Activated T-cell treated with anti-CD3 and anti-CD28 coated beads, Interleukin-2, amount 50 U/mL, for 1 hour (primary cell): ENCODE data around the gene SPRN.
"Not testable (repeated sequence)": the region's sequence is repeated elsewhere in the genome, so short reads cannot be mapped to it uniquely, and the experiment has no call there.

Experiments
- DNase-seq: peaks from one replicate; pipeline ENCODE4 v3.0.0-alpha.2; 2020

The SPRN gene

DNA sequence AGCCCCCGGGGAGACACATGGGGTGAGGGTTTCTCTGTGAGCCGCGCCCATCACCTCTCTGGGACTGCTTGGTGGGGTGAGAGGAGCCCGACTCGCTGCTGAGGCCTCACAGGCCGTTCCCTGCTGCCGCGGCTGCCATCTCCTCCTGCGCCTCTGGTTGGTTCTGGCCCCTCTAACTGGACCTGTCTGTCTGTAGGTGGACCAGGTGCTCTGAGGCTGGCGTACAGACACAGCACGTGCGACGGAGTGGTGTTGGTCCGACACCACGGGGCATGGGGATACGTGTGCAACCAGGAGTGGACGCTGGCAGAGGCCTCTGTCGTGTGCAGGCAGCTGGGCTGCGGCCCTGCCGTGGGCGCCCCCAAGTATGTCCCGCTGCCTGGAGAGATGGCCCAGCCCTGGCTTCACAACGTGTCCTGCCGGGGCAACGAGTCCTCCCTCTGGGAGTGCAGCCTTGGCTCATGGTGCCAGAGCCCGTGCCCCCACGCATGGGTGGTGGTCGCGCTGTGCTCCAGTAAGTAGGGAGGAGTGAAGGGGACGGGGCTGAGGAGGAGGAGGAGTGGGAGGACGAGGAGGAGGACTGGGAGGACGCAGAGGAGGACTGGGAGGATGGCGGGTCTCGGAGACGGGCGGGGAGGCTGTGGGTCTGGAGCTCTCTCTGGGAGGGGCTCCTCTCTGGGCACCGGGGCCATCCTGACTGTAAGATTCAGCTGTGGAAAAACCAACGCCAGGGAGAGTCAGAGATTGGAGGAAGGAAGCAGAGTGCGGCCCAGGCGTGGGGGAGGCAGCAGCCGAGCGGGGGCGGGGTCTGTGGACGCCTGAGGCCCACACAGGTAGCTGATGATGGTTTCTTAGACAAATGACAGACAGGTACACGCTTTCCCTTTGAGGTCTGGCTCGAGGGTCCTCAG, 31.9 kb upstream of the SPRN start:
- no peak for DNase-seq

DNA sequence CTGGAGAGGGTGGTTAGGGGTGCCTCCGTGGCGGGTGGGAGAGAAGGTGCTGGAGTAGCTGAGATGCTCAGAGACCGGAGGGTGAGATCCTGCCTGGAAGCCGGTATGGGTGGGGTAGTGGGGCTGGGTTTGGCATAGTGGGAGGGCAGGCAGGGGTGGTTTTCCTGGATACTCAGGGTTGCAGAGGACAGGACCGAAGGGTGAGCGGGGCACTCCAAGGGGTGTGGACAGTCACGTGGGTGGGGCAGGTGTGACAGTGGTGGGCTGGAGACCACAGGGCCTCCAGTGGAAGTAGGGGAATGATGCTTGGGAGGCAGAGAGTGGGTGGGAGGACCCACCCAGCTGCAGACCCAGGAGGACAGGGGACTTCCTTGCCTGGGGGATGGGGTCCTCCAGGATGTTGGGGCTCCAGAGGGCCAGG, 31.2 kb upstream of the SPRN start:
- no peak for DNase-seq

DNA sequence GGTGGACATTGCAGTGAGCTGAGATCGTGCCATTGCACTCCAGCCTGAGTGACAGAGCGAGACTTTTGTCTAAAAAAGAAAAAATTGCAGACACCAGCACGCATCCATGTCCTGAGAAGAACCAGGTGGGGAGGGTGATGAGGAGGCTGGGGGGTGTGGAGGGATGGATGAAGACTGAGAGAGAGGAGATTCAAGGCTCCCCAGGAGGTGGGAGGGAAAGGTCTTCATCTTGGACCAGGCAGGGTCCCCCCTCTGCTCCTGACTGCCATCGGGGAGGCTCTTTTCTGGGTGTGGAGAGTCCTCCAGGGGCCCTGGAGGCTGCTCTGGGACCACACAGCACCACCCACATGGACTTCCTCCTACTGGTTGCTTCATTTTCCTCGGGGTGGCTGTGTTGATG, 30.8 kb upstream of the SPRN start:
- no peak for DNase-seq

DNA sequence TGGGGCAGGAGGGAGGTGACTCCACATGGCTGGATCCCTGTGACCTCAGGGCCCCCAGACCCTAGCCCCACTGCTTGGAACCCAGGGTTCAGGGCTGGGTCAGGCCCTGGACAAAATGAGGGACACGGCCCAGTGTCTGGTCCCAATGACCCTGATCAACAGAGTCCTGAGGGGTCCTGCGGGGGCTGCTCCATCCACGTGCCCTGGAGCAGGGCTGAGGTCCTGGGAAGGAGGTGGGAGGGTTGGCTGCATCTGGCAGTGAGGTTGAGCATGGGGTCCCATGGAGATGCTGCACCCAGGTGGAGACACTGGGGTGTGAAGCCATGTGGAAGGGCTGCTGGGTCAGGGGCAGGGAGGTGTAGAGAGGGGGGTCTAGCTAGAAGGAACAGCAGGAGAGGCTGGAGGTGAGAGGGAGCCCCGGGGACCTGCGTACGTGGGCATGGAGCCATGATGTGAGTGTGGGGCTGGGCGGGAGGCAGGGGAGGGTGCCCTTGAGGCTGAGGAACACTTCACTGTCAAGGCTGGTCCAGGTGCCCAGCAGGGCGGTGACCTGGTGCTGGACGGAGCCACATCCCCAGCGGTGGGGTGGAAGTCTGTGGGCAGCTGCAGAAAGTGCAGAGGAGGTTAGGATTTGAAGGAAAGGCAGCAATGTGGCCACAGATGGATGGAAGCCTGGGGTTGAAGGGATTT, 29.9 kb upstream of the SPRN start:
- DNase-seq = no peak

DNA sequence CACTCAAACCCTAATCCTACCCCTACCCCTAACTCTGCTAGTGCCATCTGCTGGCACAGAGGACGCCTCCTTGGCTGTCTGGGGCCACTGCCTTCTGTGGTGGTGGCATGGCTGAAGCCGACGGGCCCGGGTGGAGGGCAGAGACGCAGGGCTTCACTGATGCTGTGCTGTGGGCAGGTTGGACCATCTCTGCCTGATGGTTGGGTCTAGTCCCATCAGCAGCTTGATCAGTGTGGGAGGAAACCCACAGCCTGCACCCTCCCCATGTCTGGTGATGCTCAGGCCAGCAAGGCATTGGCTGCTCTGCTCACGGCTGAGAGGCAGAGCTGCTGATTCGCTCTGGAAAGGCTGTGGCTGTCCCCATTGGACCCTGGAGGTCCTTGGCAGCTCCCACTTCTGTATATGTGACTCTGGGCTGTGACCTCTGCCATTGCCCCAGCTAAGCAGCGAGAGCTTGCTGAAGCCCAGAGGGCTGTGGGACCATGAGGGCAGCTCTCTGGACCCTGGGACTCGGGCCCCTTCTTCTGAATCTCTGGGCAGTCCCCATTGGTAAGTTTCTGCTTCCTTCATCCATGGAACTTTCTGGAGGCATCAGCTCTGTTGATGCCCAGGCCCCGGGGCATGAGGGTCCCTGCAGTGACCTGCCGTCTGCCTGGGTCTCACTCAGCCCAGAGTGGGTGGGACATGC, 29.2 kb upstream of the SPRN start, which contains the start of gene SCART1:
Gene SCART1, plus strand, starts transcription at position 430 of the 688 bp plus-strand sequence. Its CDS starts 53 bp downstream, at position 483.
- no peak for DNase-seq

DNA sequence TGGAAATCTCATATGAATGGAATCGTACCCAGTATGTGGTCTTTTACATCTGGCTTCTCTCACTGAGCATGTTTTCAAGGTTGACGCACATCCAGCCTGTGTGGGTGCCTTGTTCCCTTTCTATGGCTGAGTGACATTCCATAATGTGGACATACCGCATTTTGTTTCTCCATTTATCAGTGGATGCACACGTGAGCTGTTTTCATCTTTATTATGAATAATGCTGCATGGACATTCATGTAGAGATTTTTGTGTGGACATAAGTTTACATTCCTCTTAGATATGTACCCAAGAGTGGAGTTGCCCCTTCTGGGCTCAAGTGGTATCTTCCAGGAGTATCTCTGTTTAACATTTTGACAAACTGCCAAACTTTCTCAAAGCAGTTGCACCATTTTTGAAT, 28.0 kb upstream of the SPRN start:
- no peak for DNase-seq

DNA sequence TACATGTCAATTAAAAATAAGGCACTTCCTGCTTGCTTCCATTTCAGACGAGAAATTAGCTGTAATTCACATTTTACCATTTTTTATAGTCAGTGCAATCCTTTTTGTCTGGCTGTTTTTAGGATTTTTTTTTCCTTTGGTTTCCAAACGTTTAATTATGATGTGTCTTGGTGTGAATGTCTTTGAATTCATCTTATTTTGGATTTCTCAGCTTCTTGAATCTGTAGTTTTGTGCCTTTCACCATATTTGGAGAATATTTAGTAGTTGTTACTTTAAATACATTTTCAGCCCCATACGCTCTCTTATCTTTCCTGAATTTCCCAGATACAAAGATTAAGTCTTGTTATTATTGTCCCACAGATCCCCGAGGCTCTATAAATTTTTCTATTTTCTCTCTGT, 26.9 kb upstream of the SPRN start:
- no peak for DNase-seq

DNA sequence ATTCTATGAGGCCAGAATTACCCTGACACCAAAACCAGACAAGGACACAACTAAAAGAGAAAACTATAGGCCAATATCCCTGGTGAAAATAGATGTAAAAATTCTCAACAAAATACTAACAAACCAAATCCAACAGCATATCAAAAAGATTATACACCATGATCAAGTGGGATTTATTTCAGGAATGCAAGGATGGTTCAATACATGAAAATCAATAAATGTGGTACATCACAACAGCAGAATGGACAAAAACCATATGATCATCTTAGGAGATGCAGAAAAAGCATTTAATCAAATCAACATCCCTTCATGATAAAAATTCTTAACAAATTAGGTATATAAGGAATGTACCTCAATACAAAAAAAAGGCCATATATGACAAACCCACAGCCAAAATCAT, 23.7 kb upstream of the SPRN start:
- no peak for DNase-seq

DNA sequence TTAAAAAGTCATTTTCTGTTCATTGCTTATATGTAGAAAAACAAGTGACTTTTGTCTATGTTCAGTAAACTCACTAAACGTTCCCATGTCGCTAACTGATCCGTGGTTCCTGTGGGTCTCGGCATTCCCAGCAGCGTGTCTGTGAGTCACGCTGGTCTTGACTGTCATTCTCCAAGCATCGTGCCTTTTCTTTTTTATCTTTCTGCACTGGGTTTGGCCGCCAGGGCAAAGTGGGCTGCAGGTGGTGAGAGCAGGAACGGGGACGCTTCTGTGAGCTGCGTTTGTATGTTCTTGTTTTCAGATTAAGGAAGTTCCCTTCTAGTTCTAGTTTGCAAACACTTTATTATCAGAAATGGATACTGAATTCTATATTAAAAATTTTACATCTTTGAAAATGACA, 22.6 kb upstream of the SPRN start:
- DNase-seq = no peak

DNA sequence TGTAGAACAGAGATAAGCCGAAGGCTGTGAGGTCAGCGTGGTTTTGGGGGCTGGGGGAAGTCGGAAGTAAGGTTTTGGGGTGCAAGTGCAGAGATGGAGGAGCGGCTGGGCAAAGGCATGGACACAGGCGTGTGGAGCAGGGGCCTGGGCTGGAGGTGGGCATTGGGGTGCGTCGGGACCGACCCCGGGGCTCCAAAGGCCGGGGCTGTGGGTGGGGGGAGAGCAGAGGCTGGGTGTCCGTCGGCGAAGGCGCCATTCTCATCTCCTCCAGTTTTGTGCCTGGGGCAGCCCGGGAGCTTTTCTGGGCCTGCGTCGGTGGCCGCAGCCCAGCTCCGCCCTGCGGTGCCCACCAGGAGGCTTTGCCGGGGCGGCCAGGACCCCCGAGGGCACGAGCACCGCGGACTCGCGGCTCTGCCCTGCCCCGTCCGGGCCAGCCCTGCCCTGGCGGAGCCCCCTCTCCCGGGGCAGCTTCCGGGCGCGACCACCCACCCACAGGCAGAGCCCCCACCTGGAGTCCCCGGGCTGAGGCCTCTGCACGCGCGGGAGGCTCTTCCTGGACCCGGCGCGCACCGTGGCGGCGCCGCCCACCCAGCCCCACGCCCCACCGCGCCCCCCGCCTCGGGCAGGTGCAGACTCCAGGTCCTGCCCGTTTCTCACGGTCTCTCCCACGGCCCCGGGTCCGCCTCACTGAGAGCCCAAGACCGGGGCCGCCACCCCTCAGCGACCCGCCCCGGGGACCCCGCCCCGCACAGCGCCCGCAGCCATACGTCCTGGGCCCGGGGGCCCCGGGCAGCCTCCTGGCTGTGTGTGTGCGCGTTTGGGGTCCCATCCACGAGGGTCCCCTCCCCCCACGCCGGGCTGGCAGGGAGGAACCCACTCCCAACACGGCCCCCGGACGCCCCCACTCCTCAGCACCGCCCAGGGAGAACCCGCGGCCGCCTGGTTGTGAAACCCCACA, 21.6 kb upstream of the SPRN start:
- no peak for DNase-seq

DNA sequence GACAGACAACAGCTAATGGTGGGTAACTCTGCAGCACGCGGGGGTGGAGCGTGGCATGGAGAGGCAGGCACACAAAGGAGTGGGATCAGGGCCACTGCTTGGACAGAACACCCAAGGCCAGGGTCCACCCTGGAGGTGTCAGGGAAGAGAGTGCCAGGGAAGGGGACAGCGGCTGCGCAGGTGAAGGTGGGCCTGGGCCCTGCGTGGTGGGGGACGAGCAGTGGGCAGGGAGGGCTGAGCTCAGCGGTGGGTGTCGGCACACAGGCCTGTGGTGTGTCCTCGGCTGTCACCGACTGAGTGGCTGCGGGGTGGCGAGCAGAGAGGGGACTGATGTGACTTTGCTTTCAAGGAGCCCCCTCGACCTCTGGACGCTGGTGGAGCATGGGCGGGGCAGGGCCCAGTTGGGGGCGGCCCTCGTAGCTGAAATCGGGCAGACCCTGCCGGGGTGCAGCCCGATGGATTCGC, 20.9 kb upstream of the SPRN start:
- DNase-seq = no peak

DNA sequence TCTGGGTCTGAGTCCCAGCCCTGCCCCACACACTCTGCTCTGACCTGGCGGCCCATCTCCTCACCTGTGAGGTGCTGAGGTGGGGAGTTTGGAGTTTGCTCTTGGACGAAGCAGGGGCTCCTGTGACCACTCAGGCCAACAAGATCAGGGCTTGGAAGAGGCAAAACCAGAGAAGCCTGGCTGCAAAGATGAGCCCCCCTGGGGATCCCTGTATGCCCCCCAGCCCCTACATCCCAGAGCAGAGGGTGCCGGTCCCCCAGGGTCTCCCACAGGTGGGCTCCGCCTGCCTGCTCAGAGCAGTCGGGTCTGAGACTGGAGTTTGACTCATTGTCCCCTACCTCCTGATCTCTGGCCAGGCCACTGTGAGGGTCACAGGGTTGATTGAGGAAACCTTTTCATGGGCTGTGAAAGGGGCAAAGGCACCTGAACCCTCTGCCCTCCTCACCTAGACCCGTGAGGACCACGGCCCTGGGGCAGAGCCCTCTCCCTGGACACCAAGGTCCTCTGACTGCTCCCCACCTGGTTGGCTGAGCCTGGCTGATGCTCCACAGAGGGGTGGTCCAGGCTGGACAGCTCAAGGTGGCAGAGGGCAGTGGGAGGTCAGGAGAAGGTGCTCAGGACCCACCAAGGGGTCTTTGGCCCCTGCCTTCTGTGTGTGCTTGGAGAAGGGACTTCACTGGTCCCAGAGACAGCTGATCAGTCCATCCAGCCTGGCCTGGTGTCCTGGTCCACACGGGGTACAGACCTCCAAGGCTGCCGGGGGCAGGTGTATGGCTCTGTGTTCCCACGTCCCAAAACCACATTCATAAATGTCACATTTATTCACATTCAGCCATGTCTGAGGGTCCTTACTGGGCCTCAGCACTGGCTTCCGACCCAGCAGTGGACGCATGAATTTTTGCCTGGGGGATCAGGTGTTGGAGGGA, 20.2 kb upstream of the SPRN start:
- no peak for DNase-seq

DNA sequence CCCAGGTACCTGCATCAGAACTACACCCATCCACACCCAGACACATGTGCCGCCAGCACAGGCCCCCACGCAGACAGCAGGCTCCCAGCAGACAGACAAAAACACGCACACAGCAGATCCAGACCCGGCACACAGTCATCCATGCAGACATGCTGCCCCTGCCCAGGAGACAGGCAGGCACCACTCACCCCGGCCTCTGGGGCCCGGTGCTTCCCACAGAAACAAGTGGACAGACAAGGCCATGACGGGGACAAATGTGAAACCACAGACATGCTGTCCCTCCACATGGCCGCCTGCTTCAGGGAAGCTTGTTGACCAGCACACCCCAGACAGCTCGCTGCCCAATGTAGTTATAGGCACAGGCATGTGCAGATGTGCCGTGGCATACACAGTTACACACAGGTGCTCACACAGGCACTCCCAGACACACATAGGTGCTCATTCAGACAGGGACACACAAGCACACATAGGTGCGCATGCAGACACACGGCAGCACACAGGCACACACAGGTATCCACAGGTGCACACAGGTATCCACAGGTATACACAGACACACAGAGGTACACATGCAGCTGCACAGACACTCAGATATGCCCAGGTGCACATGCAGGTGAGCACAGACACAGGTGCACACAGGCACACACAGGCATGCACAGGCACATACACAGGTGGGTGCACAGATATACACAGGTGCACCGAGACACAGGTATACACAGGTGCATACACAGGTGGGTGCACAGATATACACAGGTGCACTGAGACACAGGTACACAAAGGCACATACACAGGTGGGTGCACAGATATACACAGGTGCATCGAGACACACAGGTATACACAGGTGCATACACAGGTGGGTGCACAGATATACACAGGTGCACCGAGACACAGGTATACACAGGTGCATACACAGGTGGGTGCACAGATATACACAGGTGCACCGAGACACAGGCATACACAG, 18.8 kb upstream of the SPRN start:
- DNase-seq = no peak

DNA sequence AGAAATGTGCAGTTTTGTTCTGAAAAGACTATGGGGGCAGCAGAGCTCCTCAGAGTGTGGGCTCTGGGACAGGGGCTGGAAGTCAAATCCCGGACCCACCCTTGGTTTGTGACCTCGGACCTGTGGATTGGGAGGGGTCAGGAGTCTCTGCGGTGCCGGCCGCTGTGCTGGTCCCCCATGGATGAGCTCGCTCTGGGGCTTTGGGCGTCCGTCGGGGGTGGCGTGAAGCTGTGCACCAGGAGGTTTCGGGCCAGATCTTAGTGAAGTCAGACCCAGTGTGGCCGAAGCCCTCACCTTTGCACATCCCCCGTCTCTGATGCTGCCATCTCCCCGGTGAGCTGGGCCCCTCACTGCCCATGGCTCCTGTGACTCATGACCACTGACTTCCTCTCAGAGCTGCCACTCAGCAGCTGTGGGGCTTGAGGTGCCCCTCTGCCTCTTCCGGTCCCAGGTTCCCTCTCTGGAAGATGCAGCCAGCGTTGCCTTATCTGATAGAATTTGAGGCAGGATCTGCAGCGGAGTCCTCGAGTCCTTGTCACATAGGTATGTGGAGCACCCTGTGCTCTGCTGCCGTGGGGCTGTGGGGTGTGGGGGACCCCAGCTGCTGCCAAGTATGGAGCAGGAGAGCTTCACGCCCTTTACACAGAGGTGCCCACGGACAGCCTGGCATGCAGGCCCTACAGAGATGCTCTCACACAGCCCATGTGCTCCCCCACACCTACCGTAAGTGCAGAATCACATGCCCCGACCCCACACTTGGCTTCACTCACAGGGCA, 18.0 kb upstream of the SPRN start:
- DNase-seq = no peak

DNA sequence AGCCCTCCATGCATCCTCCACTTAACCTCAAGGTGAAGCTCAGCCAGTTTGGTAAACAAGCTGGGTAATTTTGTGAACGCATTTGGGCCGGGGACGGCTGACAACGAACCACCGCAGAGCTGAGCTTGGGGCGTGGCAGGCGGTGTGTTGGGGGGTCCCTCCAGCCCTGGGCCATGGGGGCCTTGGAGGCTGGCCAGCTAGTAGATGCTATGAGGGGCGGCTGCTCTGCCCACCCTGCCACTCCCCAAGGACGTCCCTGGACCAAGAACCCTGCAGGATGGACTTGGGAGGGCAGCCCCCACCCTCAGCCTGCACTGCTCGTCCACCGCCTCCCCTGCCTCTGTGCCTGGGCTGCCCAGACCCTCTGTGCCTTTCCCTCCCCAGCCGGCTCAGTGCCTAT, 17.4 kb upstream of the SPRN start:
- DNase-seq = no peak

DNA sequence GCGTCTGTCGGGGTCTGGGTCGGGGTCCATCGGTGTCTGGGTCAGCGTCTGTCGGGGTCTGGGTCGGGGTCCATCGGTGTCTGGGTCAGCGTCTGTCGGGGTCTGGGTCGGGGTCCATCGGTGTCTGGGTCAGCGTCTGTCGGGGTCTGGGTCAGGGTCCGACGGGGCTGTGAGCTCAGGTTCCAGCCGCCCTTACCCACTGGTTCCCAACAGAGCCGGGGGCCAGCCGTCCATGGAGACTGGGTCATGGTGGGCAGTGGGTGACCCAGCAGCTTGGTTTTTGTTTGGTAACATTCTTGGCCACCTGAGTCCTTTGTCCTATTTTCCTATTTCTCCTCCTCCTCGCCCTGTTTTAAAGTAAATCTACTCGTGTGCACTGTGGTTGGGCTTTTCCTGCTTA, 16.9 kb upstream of the SPRN start:
- not testable (repeated sequence) for DNase-seq

DNA sequence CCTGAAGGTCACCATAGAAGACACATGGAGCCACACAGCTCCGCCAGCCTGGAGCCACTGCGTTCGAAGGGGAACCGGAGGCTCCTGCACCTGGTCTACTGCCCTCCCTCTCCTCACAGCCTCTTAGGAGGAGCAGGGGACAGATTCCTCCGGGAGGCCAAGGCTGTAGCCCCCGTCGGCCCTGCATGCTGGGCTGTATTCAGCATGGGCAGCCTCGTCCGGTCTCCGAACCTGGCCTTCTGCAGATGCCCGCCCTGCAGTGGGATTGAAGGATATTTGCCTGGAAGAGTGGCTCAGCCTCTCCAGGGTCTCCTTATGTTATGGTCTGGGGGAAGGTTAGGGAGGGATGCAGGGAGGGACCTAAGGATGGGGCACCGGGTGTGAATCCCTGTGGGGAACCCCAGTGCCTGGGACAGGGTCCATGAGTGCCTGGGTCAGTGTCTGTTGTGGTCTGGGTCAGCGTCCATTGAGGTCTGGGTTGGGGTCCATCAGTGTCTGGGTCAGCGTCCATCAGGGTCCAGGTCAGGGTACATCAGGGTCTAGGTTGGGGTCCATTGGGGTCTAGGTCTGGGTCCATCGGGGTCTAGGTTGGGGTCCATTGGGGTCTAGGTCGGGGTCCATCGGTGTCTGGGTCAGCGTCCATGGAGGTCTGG, 16.3 kb upstream of the SPRN start:
- DNase-seq = no peak
